ENCODE results near the gene STPG4.

The STPG4 gene

DNA sequence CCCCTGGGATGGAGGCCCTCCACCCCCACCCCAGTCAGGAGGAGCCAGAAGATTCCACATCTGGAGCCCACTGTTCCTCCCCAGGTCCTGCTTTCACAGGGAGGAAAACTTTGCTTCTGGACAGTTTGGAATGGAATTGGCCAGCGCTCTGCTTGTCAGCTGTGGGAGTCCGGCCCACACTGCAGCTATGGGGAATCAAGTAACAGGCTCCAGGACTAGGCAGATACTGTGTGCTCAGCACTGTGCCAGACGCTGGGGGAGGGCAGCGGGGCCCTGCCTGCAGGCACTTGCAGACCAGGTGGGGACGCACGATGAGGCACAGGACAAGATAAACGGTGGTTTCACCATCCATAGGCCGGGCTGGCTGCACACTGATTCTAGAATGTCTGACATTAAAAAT lies 114.0 kb downstream of the STPG4 start:
- Histone ChIP-seq H3K27ac (no peak overlapping the region), H3K4me2 (no peak overlapping the region), H4K20me1 (ENCODE audit: insufficient read depth) (no peaks in the 10 kb centered on the region), H3K4me1 (ENCODE audit: low read depth, poor library complexity, severe bottlenecking) (peaks cover 10% of the 10 kb centered on the region), H3K27me3 (ENCODE audit: insufficient read depth, low read depth) (no peaks in the 10 kb centered on the region), H3K36me3 (ENCODE audit: insufficient read depth) (no peaks in the 10 kb centered on the region), H3K79me2 (ENCODE audit: insufficient read depth, low read depth) (no peaks in the 10 kb centered on the region), H3K4me3 (IDR thresholded peaks at IDR 0.05; ENCODE audit: insufficient read depth, low read depth, low read length) (no peak overlapping the region), H2AFZ (ENCODE audit: low read depth) (no peak overlapping the region), H3K9ac (no peak overlapping the region)
- TF ChIP-seq, protein P1, sequence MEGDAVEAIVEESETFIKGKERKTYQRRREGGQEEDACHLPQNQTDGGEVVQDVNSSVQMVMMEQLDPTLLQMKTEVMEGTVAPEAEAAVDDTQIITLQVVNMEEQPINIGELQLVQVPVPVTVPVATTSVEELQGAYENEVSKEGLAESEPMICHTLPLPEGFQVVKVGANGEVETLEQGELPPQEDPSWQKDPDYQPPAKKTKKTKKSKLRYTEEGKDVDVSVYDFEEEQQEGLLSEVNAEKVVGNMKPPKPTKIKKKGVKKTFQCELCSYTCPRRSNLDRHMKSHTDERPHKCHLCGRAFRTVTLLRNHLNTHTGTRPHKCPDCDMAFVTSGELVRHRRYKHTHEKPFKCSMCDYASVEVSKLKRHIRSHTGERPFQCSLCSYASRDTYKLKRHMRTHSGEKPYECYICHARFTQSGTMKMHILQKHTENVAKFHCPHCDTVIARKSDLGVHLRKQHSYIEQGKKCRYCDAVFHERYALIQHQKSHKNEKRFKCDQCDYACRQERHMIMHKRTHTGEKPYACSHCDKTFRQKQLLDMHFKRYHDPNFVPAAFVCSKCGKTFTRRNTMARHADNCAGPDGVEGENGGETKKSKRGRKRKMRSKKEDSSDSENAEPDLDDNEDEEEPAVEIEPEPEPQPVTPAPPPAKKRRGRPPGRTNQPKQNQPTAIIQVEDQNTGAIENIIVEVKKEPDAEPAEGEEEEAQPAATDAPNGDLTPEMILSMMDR (conservative IDR thresholded peaks at IDR 0.05; ENCODE audit: low read depth, low read length) = no peak

DNA sequence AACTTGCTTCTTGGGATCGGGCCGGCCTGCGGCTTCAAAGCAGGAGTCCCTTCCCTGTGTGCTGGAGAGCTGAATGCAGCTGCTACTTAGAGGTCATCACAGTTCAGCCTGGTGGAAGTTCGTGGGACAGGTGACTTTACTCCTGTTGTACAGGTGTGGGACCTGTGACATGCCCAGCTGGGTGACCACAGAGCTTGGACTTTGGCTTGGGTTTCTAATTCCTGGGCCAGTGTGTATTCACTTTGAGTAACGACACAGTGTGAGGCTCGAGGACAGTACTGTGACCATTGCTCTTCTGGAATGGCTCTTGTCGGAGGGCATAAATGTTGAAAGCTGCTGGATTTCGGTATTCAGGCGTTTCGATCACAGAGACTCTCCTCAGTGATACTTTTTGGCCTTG lies 114.5 kb downstream of the STPG4 start:
- H3K36me3 ChIP-seq (ENCODE audit: insufficient read depth) = no peaks in the 10 kb centered on the region
- no peaks in the 10 kb centered on the region for H4K20me1 ChIP-seq (ENCODE audit: insufficient read depth)
- TF ChIP-seq, protein P1 (conservative IDR thresholded peaks at IDR 0.05; ENCODE audit: low read depth, low read length) = no peak
- no peak overlapping the region for H3K4me3 ChIP-seq (IDR thresholded peaks at IDR 0.05; ENCODE audit: insufficient read depth, low read depth, low read length)
- no peak overlapping the region for H3K9ac ChIP-seq
- no peak overlapping the region for H3K4me2 ChIP-seq
- no peaks in the 10 kb centered on the region for H3K79me2 ChIP-seq (ENCODE audit: insufficient read depth, low read depth)
- no peak overlapping the region for H3K27ac ChIP-seq
- peaks cover 10% of the 10 kb centered on the region for H3K4me1 ChIP-seq (ENCODE audit: low read depth, poor library complexity, severe bottlenecking)
- no peak overlapping the region for H2AFZ ChIP-seq (ENCODE audit: low read depth)
- H3K27me3 ChIP-seq (ENCODE audit: insufficient read depth, low read depth) = no peaks in the 10 kb centered on the region

DNA sequence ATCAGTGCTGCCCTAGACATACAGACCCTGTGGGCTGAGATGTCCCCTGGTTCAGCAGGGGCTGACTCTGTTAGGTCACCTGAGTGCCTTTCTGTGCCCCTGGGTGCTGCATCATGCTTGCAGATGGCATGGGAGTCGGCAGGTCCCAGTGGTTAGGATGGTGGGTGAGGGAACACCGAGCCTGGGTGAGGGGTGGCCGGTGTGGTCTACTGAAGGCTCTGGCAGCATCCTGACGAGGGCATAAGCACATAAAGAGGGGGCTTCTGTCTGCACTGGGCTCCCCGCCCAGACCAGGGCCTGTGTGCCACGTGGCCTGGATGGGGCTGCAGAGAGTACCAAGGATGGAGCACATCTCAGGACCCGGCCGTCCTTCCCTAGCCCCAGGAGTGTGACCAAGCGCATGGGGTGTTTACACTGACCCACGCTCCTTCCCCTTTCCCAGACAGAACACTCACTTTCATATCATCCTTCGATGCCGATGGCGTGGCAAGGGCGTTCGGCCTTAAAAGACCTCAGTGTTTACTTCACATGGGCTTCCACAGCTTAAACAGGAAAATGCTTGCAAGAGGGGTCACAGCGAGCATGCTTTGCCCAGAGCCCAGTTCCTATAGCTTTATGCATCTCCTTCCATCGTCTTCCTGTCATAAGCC lies 115.1 kb downstream of the STPG4 start:
- no peaks in the 10 kb centered on the region for H3K79me2 ChIP-seq (ENCODE audit: insufficient read depth, low read depth)
- H3K4me2 ChIP-seq = no peak overlapping the region
- no peaks in the 10 kb centered on the region for H3K36me3 ChIP-seq (ENCODE audit: insufficient read depth)
- no peaks in the 10 kb centered on the region for H3K27me3 ChIP-seq (ENCODE audit: insufficient read depth, low read depth)
- TF ChIP-seq, protein P1 (conservative IDR thresholded peaks at IDR 0.05; ENCODE audit: low read depth, low read length) = no peak
- H3K4me1 ChIP-seq (ENCODE audit: low read depth, poor library complexity, severe bottlenecking) = peaks cover 10% of the 10 kb centered on the region
- no peaks in the 10 kb centered on the region for H4K20me1 ChIP-seq (ENCODE audit: insufficient read depth)
- no peak overlapping the region for H3K9ac ChIP-seq
- H3K27ac ChIP-seq = no peak overlapping the region
- no peak overlapping the region for H3K4me3 ChIP-seq (IDR thresholded peaks at IDR 0.05; ENCODE audit: insufficient read depth, low read depth, low read length)
- H2AFZ ChIP-seq (ENCODE audit: low read depth) = no peak overlapping the region

GRCh38 chr2:47039489-47039870 lies 115.6 kb downstream of the STPG4 start:
- Histone ChIP-seq H4K20me1 (ENCODE audit: insufficient read depth) (no peaks in the 10 kb centered on the region), H3K4me3 (IDR thresholded peaks at IDR 0.05; ENCODE audit: insufficient read depth, low read depth, low read length) (no peak overlapping the region), H3K4me2 (no peak overlapping the region), H3K79me2 (ENCODE audit: insufficient read depth, low read depth) (no peaks in the 10 kb centered on the region), H3K36me3 (ENCODE audit: insufficient read depth) (no peaks in the 10 kb centered on the region), H3K27me3 (ENCODE audit: insufficient read depth, low read depth) (no peaks in the 10 kb centered on the region), H3K27ac (no peak overlapping the region), H3K9ac (no peak overlapping the region), H2AFZ (ENCODE audit: low read depth) (no peak overlapping the region), H3K4me1 (ENCODE audit: low read depth, poor library complexity, severe bottlenecking) (peaks cover 10% of the 10 kb centered on the region)
- TF ChIP-seq, protein P1 (conservative IDR thresholded peaks at IDR 0.05; ENCODE audit: low read depth, low read length) = no peak

All from KMS-11 (cell line).